ENCODE results near the gene DPH3.

GRCh38 chr3:16295298-16295890 lies 30.7 kb upstream of the DPH3 start:
- TF ChIP-seq CTCF (conservative IDR thresholded peaks at IDR 0.05; ENCODE audit: low read length): no peak
- TF ChIP-seq EZH2phosphoT487 (IDR thresholded peaks at IDR 0.05; ENCODE audit: borderline replicate concordance, low read depth, low read length): no peak

Data from OCI-LY7 (cell line).